OCI-LY3 (cell line): Measurements from ENCODE around the gene CEP112.

ENCODE experiments used
- EZH2phosphoT487 ChIP-seq: fragments of 200-600 bp; shearing (Covaris generic); IDR thresholded peaks from 2 replicates; pipeline ENCODE4 v1.6.1; 2018; ENCODE audit warnings: antibody characterized with exemption, mixed run types, low read depth
- TF ChIP-seq, protein P1 (sequence below): fragments of 200-600, 300-600 bp; sonication (generic); IDR thresholded peaks from 2 replicates; pipeline ENCODE4 v1.5.1; 2014; ENCODE audit warnings: antibody characterized with exemption, low read length, low read depth

DNA sequence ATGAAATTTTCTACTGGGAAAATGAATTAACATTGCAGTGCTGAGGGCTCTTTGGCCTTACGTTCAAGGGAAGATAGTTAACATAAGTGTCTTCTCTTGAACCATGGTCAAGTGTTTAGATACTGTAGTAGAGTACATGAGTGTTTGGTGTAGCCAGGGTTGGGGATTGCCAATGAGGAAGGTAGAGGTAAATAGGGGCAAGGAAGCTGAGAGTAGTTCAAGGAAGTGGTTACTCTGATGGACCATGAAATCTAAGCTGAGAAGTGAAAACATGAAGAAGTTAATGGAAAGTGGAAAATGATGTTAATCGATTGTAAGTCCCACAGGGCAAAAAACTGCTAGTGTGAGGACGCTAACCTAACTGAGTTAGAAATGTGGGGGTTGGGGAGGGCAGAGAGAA is 380.9 kb downstream of the CEP112 start:
- TF ChIP-seq, protein P1, sequence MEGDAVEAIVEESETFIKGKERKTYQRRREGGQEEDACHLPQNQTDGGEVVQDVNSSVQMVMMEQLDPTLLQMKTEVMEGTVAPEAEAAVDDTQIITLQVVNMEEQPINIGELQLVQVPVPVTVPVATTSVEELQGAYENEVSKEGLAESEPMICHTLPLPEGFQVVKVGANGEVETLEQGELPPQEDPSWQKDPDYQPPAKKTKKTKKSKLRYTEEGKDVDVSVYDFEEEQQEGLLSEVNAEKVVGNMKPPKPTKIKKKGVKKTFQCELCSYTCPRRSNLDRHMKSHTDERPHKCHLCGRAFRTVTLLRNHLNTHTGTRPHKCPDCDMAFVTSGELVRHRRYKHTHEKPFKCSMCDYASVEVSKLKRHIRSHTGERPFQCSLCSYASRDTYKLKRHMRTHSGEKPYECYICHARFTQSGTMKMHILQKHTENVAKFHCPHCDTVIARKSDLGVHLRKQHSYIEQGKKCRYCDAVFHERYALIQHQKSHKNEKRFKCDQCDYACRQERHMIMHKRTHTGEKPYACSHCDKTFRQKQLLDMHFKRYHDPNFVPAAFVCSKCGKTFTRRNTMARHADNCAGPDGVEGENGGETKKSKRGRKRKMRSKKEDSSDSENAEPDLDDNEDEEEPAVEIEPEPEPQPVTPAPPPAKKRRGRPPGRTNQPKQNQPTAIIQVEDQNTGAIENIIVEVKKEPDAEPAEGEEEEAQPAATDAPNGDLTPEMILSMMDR, result no peak
- TF ChIP-seq EZH2phosphoT487, result no peak
